H9 (cell line): Measurements from ENCODE around the gene PCCA. TPM values are rescaled to one million over a fixed set of nuclear protein-coding genes. Genes with fewer than 3 reads are reported as not detected.

Source experiments
- DNase-seq: peaks from one replicate; pipeline ENCODE4 v3.0.0-alpha.2; 2017
- H2AFZ ChIP-seq: one replicate; pipeline ENCODE4 v1.6.1; 2013; ENCODE audit warnings: mild to moderate bottlenecking, low read length, control low read depth, moderate library complexity
- H2AK5ac ChIP-seq: 2 replicates; pipeline ENCODE4 v1.6.1; 2013; ENCODE audit warnings: low read length, control low read depth, mixed read lengths; ENCODE audit not compliant: insufficient read length
- H2BK120ac ChIP-seq: one replicate; pipeline ENCODE4 v1.6.1; 2013; ENCODE audit warnings: low read depth, mild to moderate bottlenecking, low read length, control low read depth, inconsistent platforms; ENCODE audit not compliant: poor library complexity, severe bottlenecking
- H2BK12ac ChIP-seq: 2 replicates; pipeline ENCODE4 v1.6.1; 2013; ENCODE audit warnings: low read length, control low read depth, mixed read lengths, low read depth; ENCODE audit not compliant: insufficient read length
- H2BK15ac ChIP-seq: 2 replicates; pipeline ENCODE4 v1.6.1; 2013; ENCODE audit warnings: low read depth, low read length, control low read depth
- H2BK20ac ChIP-seq: one replicate; pipeline ENCODE4 v1.6.1; 2013; ENCODE audit warnings: low read depth, mild to moderate bottlenecking, low read length, control low read depth, inconsistent platforms; ENCODE audit not compliant: poor library complexity, severe bottlenecking
- H2BK5ac ChIP-seq: 2 replicates; pipeline ENCODE4 v1.6.1; 2013; ENCODE audit warnings: low read length, control low read depth, mixed read lengths; ENCODE audit not compliant: insufficient read length
- H3K14ac ChIP-seq: 2 replicates; pipeline ENCODE4 v1.6.1; 2013; ENCODE audit warnings: low read length, control low read depth; ENCODE audit not compliant: insufficient read depth
- H3K18ac ChIP-seq: 2 replicates; pipeline ENCODE4 v1.6.1; 2013; ENCODE audit warnings: low read depth, mild to moderate bottlenecking, mixed read lengths, low read length, control low read depth; ENCODE audit not compliant: insufficient read length
- H3K23ac ChIP-seq: 2 replicates; pipeline ENCODE4 v1.6.1; 2013; ENCODE audit warnings: low read length, control low read depth, mixed read lengths, low read depth; ENCODE audit not compliant: insufficient read length
- H3K23me2 ChIP-seq: 2 replicates; pipeline ENCODE4 v1.6.1; 2013; ENCODE audit warnings: low read depth, mild to moderate bottlenecking, mixed read lengths, low read length, control low read depth; ENCODE audit not compliant: insufficient read length, poor library complexity, severe bottlenecking
- H3K27ac ChIP-seq: 2 replicates; pipeline ENCODE4 v1.5.1; 2013; ENCODE audit warnings: low read length, control low read depth, mixed read lengths, low read depth; ENCODE audit not compliant: insufficient read length
- H3K27me3 ChIP-seq: 2 replicates; pipeline ENCODE4 v1.6.1; 2013; ENCODE audit warnings: low read length, control low read depth, inconsistent platforms; ENCODE audit not compliant: insufficient read depth
- H3K4ac ChIP-seq: 2 replicates; pipeline ENCODE4 v1.6.1; 2013; ENCODE audit warnings: low read depth, mild to moderate bottlenecking, control low read depth, inconsistent platforms, low read length, moderate library complexity
- H3K4me1 ChIP-seq: 2 replicates; pipeline ENCODE4 v1.6.1; 2013; ENCODE audit warnings: low read length, control low read depth, inconsistent platforms; ENCODE audit not compliant: insufficient read depth
- H3K4me2 ChIP-seq: 2 replicates; pipeline ENCODE4 v1.6.1; 2013; ENCODE audit warnings: low read length, control low read depth, mixed read lengths; ENCODE audit not compliant: insufficient read length, insufficient read depth
- H3K56ac ChIP-seq: 2 replicates; pipeline ENCODE4 v1.6.1; 2013; ENCODE audit warnings: low read depth, mild to moderate bottlenecking, mixed read lengths, low read length, control low read depth; ENCODE audit not compliant: insufficient read length
- H3K79me1 ChIP-seq: 2 replicates; pipeline ENCODE4 v1.6.1; 2013; ENCODE audit warnings: low read depth, mild to moderate bottlenecking, moderate library complexity, low read length, control low read depth, inconsistent platforms; ENCODE audit not compliant: insufficient read depth, poor library complexity, severe bottlenecking
- H3K79me2 ChIP-seq: 2 replicates; pipeline ENCODE4 v1.6.1; 2013; ENCODE audit warnings: low read length, control low read depth, inconsistent platforms; ENCODE audit not compliant: insufficient read depth
- H3K9ac ChIP-seq: 2 replicates; pipeline ENCODE4 v1.6.1; 2013; ENCODE audit warnings: low read length, control low read depth, mixed read lengths; ENCODE audit not compliant: insufficient read length; ENCODE audit errors: extremely low read depth
- H3K9me3 ChIP-seq: one replicate; pipeline ENCODE4 v1.6.1; 2013; ENCODE audit warnings: low read depth, low read length, inconsistent platforms; ENCODE audit not compliant: control insufficient read depth
- H3T11ph ChIP-seq: one replicate; pipeline ENCODE4 v1.6.1; 2013; ENCODE audit warnings: mild to moderate bottlenecking, low read length, control low read depth, inconsistent platforms
- H4K20me1 ChIP-seq: one replicate; pipeline ENCODE4 v1.6.1; 2013; ENCODE audit not compliant: control insufficient read depth, insufficient read length, insufficient read depth
- H4K5ac ChIP-seq: 2 replicates; pipeline ENCODE4 v1.6.1; 2013; ENCODE audit warnings: low read depth, mild to moderate bottlenecking, mixed read lengths, low read length, control low read depth; ENCODE audit not compliant: insufficient read length
- H4K8ac ChIP-seq: replicated peaks from 2 replicates; pipeline ENCODE4 v1.6.1; 2013; ENCODE audit warnings: low read length, control low read depth, mixed read lengths, low read depth; ENCODE audit not compliant: insufficient read length
- H4K91ac ChIP-seq: 2 replicates; pipeline ENCODE4 v1.6.1; 2013; ENCODE audit warnings: low read depth, mild to moderate bottlenecking, moderate library complexity, mixed read lengths, low read length, control low read depth; ENCODE audit not compliant: insufficient read length
- H3K27ac Mint-ChIP-seq, 3 experiments: 2 replicates in 2 of 3; 3 replicates in 1 of 3; pipeline ENCODE4 v1.8.0; 2020 to 2021; ENCODE audit warnings: mixed read lengths in 3 of 3, mild to moderate bottlenecking in 1 of 3, moderate library complexity in 1 of 3
- H3K27me3 Mint-ChIP-seq: 2 replicates; pipeline ENCODE4 v1.8.0; 2021; ENCODE audit warnings: low read depth, mild to moderate bottlenecking, moderate library complexity, mixed read lengths
- H3K36me3 Mint-ChIP-seq, 3 experiments: 2 replicates in 2 of 3; 3 replicates in 1 of 3; pipeline ENCODE4 v1.8.0; 2020 to 2021; ENCODE audit warnings: low read depth in 3 of 3, mixed read lengths in 3 of 3; ENCODE audit not compliant: insufficient read depth in 1 of 3
- H3K4me1 Mint-ChIP-seq, 2 experiments: 2 replicates each; pipeline ENCODE4 v1.8.0; 2020; ENCODE audit warnings: mixed read lengths in 2 of 2
- H3K4me3 Mint-ChIP-seq, 2 experiments: 2 replicates in 1 of 2; 3 replicates in 1 of 2; pipeline ENCODE4 v1.8.0; 2020 to 2021; ENCODE audit warnings: mild to moderate bottlenecking in 2 of 2, mixed read lengths in 2 of 2, moderate library complexity in 1 of 2
- H3K9me3 Mint-ChIP-seq, 2 experiments: 2 replicates in 1 of 2; 3 replicates in 1 of 2; pipeline ENCODE4 v1.8.0; 2020; ENCODE audit warnings: mild to moderate bottlenecking in 2 of 2, mixed read lengths in 2 of 2, moderate library complexity in 1 of 2
- CTCF ChIP-seq: fragments of 200-600 bp; sonication (generic); conservative IDR thresholded peaks from 3 replicates; pipeline ENCODE4 v1.8.0; 2021; ENCODE audit warnings: antibody characterized with exemption, mild to moderate bottlenecking
- WGBS: extraction: QIAGEN DNeasy Blood & Tissue Kit; methylation state at CpG from one replicate; pipeline ENCODE4 v1.1.7; 2013; ENCODE audit warnings: missing lambda C conversion rate, low lambda C conversion rate, mixed read lengths; ENCODE audit not compliant: insufficient read length; ENCODE audit errors: extremely low coverage; 5-methylcytosine and 5-hydroxymethylcytosine counted together
- total RNA-seq: library from RNA; stranded (reverse); gene quantifications from 2 replicates; pipeline ENCODE4 v1.2.1, GENCODE V29; 2021

The PCCA gene
- total RNA-seq, 1 experiment from 2014 or later, result 56.5 TPM

GRCh38 chr13:100197116-100197515 is 108.2 kb downstream of the PCCA start:
- no peak overlapping the region for H2BK5ac ChIP-seq
- Mint-ChIP-seq H3K4me1 (peaks cover 46 to 54% of the 10 kb centered on the region in 2 experiments), H3K9me3 (no peaks in the 10 kb centered on the region), H3K27me3 (no peaks in the 10 kb centered on the region), H3K36me3 (peaks cover 4 to 15% (median 12%) of the 10 kb centered on the region in 3 experiments; a peak in 6 of 7 replicates), H3K4me3 (no peak overlapping the region; a peak in 1 of 5 replicates), H3K27ac (peak overlapping the region in 2 of 3 experiments; percentile 89 to 90; a peak in 3 of 7 replicates)
- H3K27ac ChIP-seq, result no peak overlapping the region
- no peak overlapping the region for H3K9ac ChIP-seq
- H2AK5ac ChIP-seq, result no peak overlapping the region
- no peak overlapping the region for H2BK120ac ChIP-seq
- no peaks in the 10 kb centered on the region for H3K27me3 ChIP-seq
- H2BK20ac ChIP-seq, result no peak overlapping the region
- H3K79me2 ChIP-seq, result no peaks in the 10 kb centered on the region
- H3K14ac ChIP-seq, result no peak overlapping the region
- H2BK15ac ChIP-seq, result no peak overlapping the region
- H3K4ac ChIP-seq, result no peak overlapping the region
- H3K23ac ChIP-seq, result no peak overlapping the region
- TF ChIP-seq CTCF, result no peak
- no peak overlapping the region for H4K8ac ChIP-seq
- no peaks in the 10 kb centered on the region for H3K9me3 ChIP-seq
- H3K18ac ChIP-seq, result no peak overlapping the region
- no peaks in the 10 kb centered on the region for H3K23me2 ChIP-seq
- H3K79me1 ChIP-seq, result no peaks in the 10 kb centered on the region
- H3K56ac ChIP-seq, result no peak overlapping the region
- H4K91ac ChIP-seq, result no peak overlapping the region
- H2BK12ac ChIP-seq, result no peak overlapping the region
- no peaks in the 10 kb centered on the region for H4K20me1 ChIP-seq
- no peak overlapping the region for H3T11ph ChIP-seq
- H2AFZ ChIP-seq, result no peak overlapping the region
- H3K4me2 ChIP-seq, result no peak overlapping the region
- no peak overlapping the region for H4K5ac ChIP-seq
- no peak for DNase-seq
- H3K4me1 ChIP-seq, result peaks cover 4% of the 10 kb centered on the region; the same call in 1 of the 2 replicates
- no CpG with 5 or more reads among the region's 1 CpG for WGBS
